ENCODE data around the gene CDK7. TPM values are rescaled to one million over a fixed set of nuclear protein-coding genes. Genes with fewer than 3 reads are reported as not detected.

Gene CDK7
- total RNA-seq: 10 to 100 TPM; 11.2 to 16.8 (median 11.7) TPM
- 13.6 TPM for polyA plus RNA-seq
- long read RNA-seq, donor 1, transcript CDK7-201 (12 exons, 1,439 nt): major isoform, 10 of 11 reads
- long read RNA-seq, donor 1, partial matches to known transcripts: 1 of 11 reads
- long read RNA-seq, donor 1, other reads (novel, unspliced or antisense): 0 of 11 reads
- long read RNA-seq, donor 2, partial matches to known transcripts: 0 of 6 reads
- long read RNA-seq, donor 2, other reads (novel, unspliced or antisense): 1 of 6 reads
- long read RNA-seq, donor 3, transcript CDK7-201 (12 exons, 1,439 nt): major isoform, 23 of 26 reads
- long read RNA-seq, donor 3, partial matches to known transcripts: 0 of 26 reads
- long read RNA-seq, donor 3, other reads (novel, unspliced or antisense): 1 of 26 reads
- long read RNA-seq, donor 4, partial matches to known transcripts: 0 of 3 reads
- long read RNA-seq, donor 4, other reads (novel, unspliced or antisense): 1 of 3 reads

- H3K27ac ChIP-seq (ENCODE audit: low read length): peak within 1 kb of the TSS; percentile 74
- no peaks in the 10 kb centered on the region for H3K9me3 ChIP-seq (ENCODE audit: control insufficient read depth, low read length)
- peak within 1 kb of the TSS; percentile 88 for H3K4me3 ChIP-seq (ENCODE audit: low read length)
- intact Hi-C loops (cut with DNase I): no loop called here
- peak; percentile 94 to 98 (median 97) for DNase-seq
- peaks cover 2% of the 10 kb centered on the region for H3K4me1 ChIP-seq (ENCODE audit: control insufficient read depth, insufficient read depth, low read length)
- no peaks in the 10 kb centered on the region for H3K27me3 ChIP-seq (ENCODE audit: control insufficient read depth, insufficient read depth)
- WGBS: under 1% methylated on average over 49 of the region's 49 CpGs
- peak; percentile 99 to 100 for ATAC-seq
Observed at GRCh38 chr5:69234457-69235268, at the start of gene CDK7. Gene CDK7 (plus strand): TSS chr5:69234886. CDS start chr5:69234976, 90 bp downstream.

GRCh38 chr5:69187342-69187741 is 47.3 kb upstream of the CDK7 start:
- DNase-seq (no peak), ATAC-seq (no peak)
- 91% methylated on average over 2 of the region's 2 CpGs for WGBS
- Histone ChIP-seq H3K4me3 (ENCODE audit: low read length) (no peak overlapping the region), H3K4me1 (ENCODE audit: control insufficient read depth, insufficient read depth, low read length) (no peaks in the 10 kb centered on the region), H3K27me3 (ENCODE audit: control insufficient read depth, insufficient read depth) (no peaks in the 10 kb centered on the region), H3K27ac (ENCODE audit: low read length) (no peak overlapping the region), H3K9me3 (ENCODE audit: control insufficient read depth, low read length) (no peaks in the 10 kb centered on the region)
- intact Hi-C loops (cut with DNase I): no loop called here

GRCh38 chr5:69188811-69189161 is 45.9 kb upstream of the CDK7 start:
- Histone ChIP-seq H3K4me1 (ENCODE audit: control insufficient read depth, insufficient read depth, low read length) (no peaks in the 10 kb centered on the region), H3K4me3 (ENCODE audit: low read length) (peak overlapping the region; percentile 83), H3K9me3 (ENCODE audit: control insufficient read depth, low read length) (no peaks in the 10 kb centered on the region), H3K27me3 (ENCODE audit: control insufficient read depth, insufficient read depth) (no peaks in the 10 kb centered on the region), H3K27ac (ENCODE audit: low read length) (peak overlapping the region; percentile 70)
- DNase-seq (no peak), ATAC-seq (no peak)
- 24% methylated on average over 8 of the region's 8 CpGs for WGBS
- intact Hi-C loops (cut with DNase I): no loop called here

GRCh38 chr5:69189162-69190086 is 45.3 kb upstream of the CDK7 start, which contains the start of gene CENPH:
Gene CENPH (plus strand): TSS chr5:69189583. CDS start chr5:69189635, 52 bp downstream.
- H3K9me3 ChIP-seq (ENCODE audit: control insufficient read depth, low read length): no peaks in the 10 kb centered on the region
- H3K4me1 ChIP-seq (ENCODE audit: control insufficient read depth, insufficient read depth, low read length): no peaks in the 10 kb centered on the region
- under 1% methylated on average over 55 of the region's 55 CpGs for WGBS
- H3K4me3 ChIP-seq (ENCODE audit: low read length): peak within 1 kb of the TSS; percentile 83
- H3K27me3 ChIP-seq (ENCODE audit: control insufficient read depth, insufficient read depth): no peaks in the 10 kb centered on the region
- ATAC-seq (peak; percentile 99), DNase-seq (peak; percentile 89 to 96 (median 96))
- peak within 1 kb of the TSS; percentile 70 for H3K27ac ChIP-seq (ENCODE audit: low read length)
- intact Hi-C loops (cut with DNase I): no loop called here

GRCh38 chr5:69202497-69202896 is 32.2 kb upstream of the CDK7 start:
- no peak for DNase-seq
- H3K4me1 ChIP-seq (ENCODE audit: control insufficient read depth, insufficient read depth, low read length): no peaks in the 10 kb centered on the region
- H3K9me3 ChIP-seq (ENCODE audit: control insufficient read depth, low read length): no peaks in the 10 kb centered on the region
- ATAC-seq: no peak
- no peaks in the 10 kb centered on the region for H3K27me3 ChIP-seq (ENCODE audit: control insufficient read depth, insufficient read depth)
- 88% methylated on average over 1 of the region's 1 CpG for WGBS
- H3K4me3 ChIP-seq (ENCODE audit: low read length): no peak overlapping the region
- H3K27ac ChIP-seq (ENCODE audit: low read length): no peak overlapping the region
- intact Hi-C loops (cut with DNase I): no loop called here

GRCh38 chr5:69206528-69207190 is 28.0 kb upstream of the CDK7 start:
- no peak overlapping the region for H3K4me3 ChIP-seq (ENCODE audit: low read length)
- no peak for ATAC-seq

GRCh38 chr5:69209602-69210001 is 25.1 kb upstream of the CDK7 start:
- Histone ChIP-seq H3K9me3 (ENCODE audit: control insufficient read depth, low read length) (no peaks in the 10 kb centered on the region), H3K4me1 (ENCODE audit: control insufficient read depth, insufficient read depth, low read length) (no peaks in the 10 kb centered on the region), H3K27ac (ENCODE audit: low read length) (no peak overlapping the region), H3K27me3 (ENCODE audit: control insufficient read depth, insufficient read depth) (no peaks in the 10 kb centered on the region), H3K4me3 (ENCODE audit: low read length) (no peak overlapping the region)
- intact Hi-C loops (cut with DNase I): no loop called here
- WGBS: 67% methylated on average over 2 of the region's 2 CpGs
- ATAC-seq: no peak
- DNase-seq: no peak

More at GRCh38 chr5:69206528-69207190, 28.0 kb upstream of the CDK7 start:
- H3K4me1 ChIP-seq (ENCODE audit: control insufficient read depth, insufficient read depth, low read length): no peaks in the 10 kb centered on the region
- 98% methylated on average over 5 of the region's 5 CpGs for WGBS
- H3K27ac ChIP-seq (ENCODE audit: low read length): no peak overlapping the region
- no peak for DNase-seq
- no peaks in the 10 kb centered on the region for H3K9me3 ChIP-seq (ENCODE audit: control insufficient read depth, low read length)
- intact Hi-C loops (cut with DNase I): no loop called here
- no peaks in the 10 kb centered on the region for H3K27me3 ChIP-seq (ENCODE audit: control insufficient read depth, insufficient read depth)

GRCh38 chr5:69211200-69211599 is 23.5 kb upstream of the CDK7 start:
- no peaks in the 10 kb centered on the region for H3K9me3 ChIP-seq (ENCODE audit: control insufficient read depth, low read length)
- intact Hi-C loops (cut with DNase I): no loop called here
- DNase-seq (no peak), ATAC-seq (no peak)
- H3K4me3 ChIP-seq (ENCODE audit: low read length): no peak overlapping the region
- 84% methylated on average over 2 of the region's 2 CpGs for WGBS
- no peak overlapping the region for H3K27ac ChIP-seq (ENCODE audit: low read length)
- no peaks in the 10 kb centered on the region for H3K4me1 ChIP-seq (ENCODE audit: control insufficient read depth, insufficient read depth, low read length)
- H3K27me3 ChIP-seq (ENCODE audit: control insufficient read depth, insufficient read depth): no peaks in the 10 kb centered on the region

- Histone ChIP-seq H3K4me1 (ENCODE audit: control insufficient read depth, insufficient read depth, low read length) (no peaks in the 10 kb centered on the region), H3K4me3 (ENCODE audit: low read length) (no peak overlapping the region), H3K27me3 (ENCODE audit: control insufficient read depth, insufficient read depth) (no peaks in the 10 kb centered on the region), H3K27ac (ENCODE audit: low read length) (no peak overlapping the region), H3K9me3 (ENCODE audit: control insufficient read depth, low read length) (no peaks in the 10 kb centered on the region)
- 89% methylated on average over 2 of the region's 2 CpGs for WGBS
- DNase-seq (no peak), ATAC-seq (no peak)
- intact Hi-C loops (cut with DNase I): no loop called here
Observed at GRCh38 chr5:69212022-69212421, 22.7 kb upstream of the CDK7 start.

- ATAC-seq: no peak
- H3K27me3 ChIP-seq (ENCODE audit: control insufficient read depth, insufficient read depth): no peaks in the 10 kb centered on the region
- intact Hi-C loops (cut with DNase I): no loop called here
- H3K4me3 ChIP-seq (ENCODE audit: low read length): no peak overlapping the region
- no peaks in the 10 kb centered on the region for H3K9me3 ChIP-seq (ENCODE audit: control insufficient read depth, low read length)
- H3K4me1 ChIP-seq (ENCODE audit: control insufficient read depth, insufficient read depth, low read length): no peaks in the 10 kb centered on the region
- no peak for DNase-seq
- 95% methylated on average over 4 of the region's 4 CpGs for WGBS
- no peak overlapping the region for H3K27ac ChIP-seq (ENCODE audit: low read length)
Observed at GRCh38 chr5:69213513-69214215, 21.0 kb upstream of the CDK7 start.

Measured in right cardiac atrium (tissue), 5 donors.